ENCODE measurements around the gene GRHPR.
A peak's percentile ranks its signal among the peaks of the same experiment; 100 is the strongest.
"Not testable (repeated sequence)": the region's sequence is repeated elsewhere in the genome, so short reads cannot be mapped to it uniquely, and the experiment has no call there.

Gene GRHPR

DNA sequence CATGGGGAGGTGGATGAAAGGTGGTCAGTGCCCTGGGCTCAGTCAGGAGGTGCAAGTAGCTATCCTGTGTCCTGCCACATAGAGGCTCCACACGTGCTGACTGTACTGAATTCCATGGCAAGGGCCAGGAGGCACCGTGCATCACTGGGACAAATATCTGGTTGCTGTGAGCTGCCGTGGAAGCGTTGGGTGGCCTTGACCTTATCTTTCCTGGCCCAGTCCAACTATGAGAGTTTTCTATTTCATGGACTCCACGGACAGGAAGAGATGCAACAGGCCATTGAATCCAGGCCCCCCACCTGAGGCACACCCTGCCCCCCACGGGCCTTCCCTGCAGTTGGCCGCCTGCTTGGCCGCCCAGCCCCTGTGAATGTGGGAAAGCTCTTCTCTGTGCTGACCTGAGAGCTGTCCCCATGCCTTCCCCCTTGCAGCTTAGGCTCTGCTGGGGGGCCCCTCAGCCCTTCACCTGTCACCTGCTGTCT, 1.7 kb downstream of the GRHPR start:
- H3K4me1 ChIP-seq (ENCODE audit: control insufficient read depth, insufficient read depth, low read length, poor library complexity, severe bottlenecking), result peaks cover 19% of the 10 kb centered on the region
- 84 to 91% methylated on average over 7 to 8 of the region's 8 CpGs for WGBS, 2 experiments (ENCODE audit: insufficient coverage in 2 of 2)
- H3K36me3 ChIP-seq (ENCODE audit: control insufficient read depth, insufficient read depth, low read length), result peaks cover 50% of the 10 kb centered on the region
- H3K9me3 ChIP-seq (ENCODE audit: control insufficient read depth, low read length), result no peaks in the 10 kb centered on the region
- peak overlapping the region; percentile 68 for H3K4me3 ChIP-seq (ENCODE audit: extremely low read depth, insufficient read depth, low read length, poor library complexity, severe bottlenecking)
- no peak overlapping the region for H3K27ac ChIP-seq (ENCODE audit: low read depth, low read length, severe bottlenecking)

GRCh38 chr9:37424686-37425297, 2.3 kb downstream of the GRHPR start:
- Histone ChIP-seq H3K4me3 (ENCODE audit: extremely low read depth, insufficient read depth, low read length, poor library complexity, severe bottlenecking) (no peak overlapping the region), H3K9me3 (ENCODE audit: control insufficient read depth, low read length) (no peaks in the 10 kb centered on the region), H3K36me3 (ENCODE audit: control insufficient read depth, insufficient read depth, low read length) (peaks cover 55% of the 10 kb centered on the region), H3K27ac (ENCODE audit: low read depth, low read length, severe bottlenecking) (no peak overlapping the region), H3K4me1 (ENCODE audit: control insufficient read depth, insufficient read depth, low read length, poor library complexity, severe bottlenecking) (peaks cover 19% of the 10 kb centered on the region)
- WGBS, 2 experiments (ENCODE audit: insufficient coverage in 2 of 2), result 93% methylated on average over 7 to 13 of the region's 18 CpGs

- H3K36me3 ChIP-seq (ENCODE audit: control insufficient read depth, insufficient read depth, low read length), result peaks cover 60% of the 10 kb centered on the region
- WGBS, 2 experiments (ENCODE audit: insufficient coverage in 2 of 2), result 80 to 99% methylated on average over 8 of the region's 11 CpGs
These were observed 2.8 kb downstream of the GRHPR start for GRCh38 chr9:37425298-37425752.

DNA sequence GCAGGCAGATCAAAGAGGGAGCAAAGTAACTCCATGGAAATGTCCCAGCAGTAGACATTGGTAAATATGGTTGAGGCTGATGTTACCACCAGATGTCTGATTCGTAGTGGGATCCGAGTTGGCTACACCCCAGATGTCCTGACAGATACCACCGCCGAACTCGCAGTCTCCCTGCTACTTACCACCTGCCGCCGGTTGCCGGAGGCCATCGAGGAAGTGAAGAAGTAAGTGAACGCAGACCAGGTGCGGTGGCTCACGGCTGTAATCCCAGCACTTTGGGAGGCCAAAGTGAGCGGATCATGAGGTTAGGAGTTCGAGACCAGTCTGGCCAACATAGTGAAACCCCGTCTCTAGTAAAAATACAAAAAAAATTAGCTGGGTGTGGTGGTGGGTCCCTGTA, 3.9 kb downstream of the GRHPR start:
- Histone ChIP-seq H3K36me3 (ENCODE audit: control insufficient read depth, insufficient read depth, low read length) (peaks cover 71% of the 10 kb centered on the region), H3K4me1 (ENCODE audit: control insufficient read depth, insufficient read depth, low read length, poor library complexity, severe bottlenecking) (peaks cover 19% of the 10 kb centered on the region)
- 92 to 93% methylated on average over 13 to 15 of the region's 15 CpGs for WGBS, 2 experiments (ENCODE audit: insufficient coverage in 2 of 2)
- not testable (repeated sequence) for H3K9me3 ChIP-seq (ENCODE audit: control insufficient read depth, low read length); H3K27ac ChIP-seq (ENCODE audit: low read depth, low read length, severe bottlenecking); H3K4me3 ChIP-seq (ENCODE audit: extremely low read depth, insufficient read depth, low read length, poor library complexity, severe bottlenecking)

More at GRCh38 chr9:37425298-37425752, 2.8 kb downstream of the GRHPR start:
- Histone ChIP-seq H3K4me1 (ENCODE audit: control insufficient read depth, insufficient read depth, low read length, poor library complexity, severe bottlenecking) (peaks cover 19% of the 10 kb centered on the region), H3K9me3 (ENCODE audit: control insufficient read depth, low read length) (no peaks in the 10 kb centered on the region), H3K4me3 (ENCODE audit: extremely low read depth, insufficient read depth, low read length, poor library complexity, severe bottlenecking) (no peak overlapping the region), H3K27ac (ENCODE audit: low read depth, low read length, severe bottlenecking) (no peak overlapping the region)

GRCh38 chr9:37426846-37427245, 4.3 kb downstream of the GRHPR start:
- Histone ChIP-seq H3K36me3 (ENCODE audit: control insufficient read depth, insufficient read depth, low read length) (peaks cover 74% of the 10 kb centered on the region), H3K27ac (ENCODE audit: low read depth, low read length, severe bottlenecking) (no peak overlapping the region), H3K4me1 (ENCODE audit: control insufficient read depth, insufficient read depth, low read length, poor library complexity, severe bottlenecking) (peaks cover 19% of the 10 kb centered on the region), H3K9me3 (ENCODE audit: control insufficient read depth, low read length) (no peaks in the 10 kb centered on the region), H3K4me3 (ENCODE audit: extremely low read depth, insufficient read depth, low read length, poor library complexity, severe bottlenecking) (no peak overlapping the region)
- WGBS, 2 experiments (ENCODE audit: insufficient coverage in 2 of 2), result 94 to 99% methylated on average over 5 to 6 of the region's 6 CpGs

DNA sequence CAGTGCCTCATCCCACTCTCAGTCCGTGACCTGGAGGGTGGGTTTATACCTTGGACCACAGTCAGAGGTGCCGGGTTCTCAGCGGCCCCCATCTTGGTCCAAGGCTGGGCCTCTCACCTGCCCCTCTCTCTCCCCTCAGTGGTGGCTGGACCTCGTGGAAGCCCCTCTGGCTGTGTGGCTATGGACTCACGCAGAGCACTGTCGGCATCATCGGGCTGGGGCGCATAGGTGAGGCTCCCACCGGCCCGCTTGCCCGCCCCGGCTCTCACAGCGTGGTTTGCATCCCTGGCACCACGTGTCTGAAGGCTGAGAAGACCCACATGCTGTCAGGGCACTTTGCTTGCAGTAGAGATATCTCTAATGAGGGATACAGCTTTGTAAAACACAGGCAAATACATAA, 5.8 kb downstream of the GRHPR start:
- Histone ChIP-seq H3K36me3 (ENCODE audit: control insufficient read depth, insufficient read depth, low read length) (peaks cover 82% of the 10 kb centered on the region), H3K4me1 (ENCODE audit: control insufficient read depth, insufficient read depth, low read length, poor library complexity, severe bottlenecking) (peaks cover 22% of the 10 kb centered on the region), H3K4me3 (ENCODE audit: extremely low read depth, insufficient read depth, low read length, poor library complexity, severe bottlenecking) (no peak overlapping the region), H3K9me3 (ENCODE audit: control insufficient read depth, low read length) (no peaks in the 10 kb centered on the region), H3K27ac (ENCODE audit: low read depth, low read length, severe bottlenecking) (no peak overlapping the region)
- WGBS, 2 experiments (ENCODE audit: insufficient coverage in 2 of 2), result 98% methylated on average over 6 to 12 of the region's 14 CpGs

DNA sequence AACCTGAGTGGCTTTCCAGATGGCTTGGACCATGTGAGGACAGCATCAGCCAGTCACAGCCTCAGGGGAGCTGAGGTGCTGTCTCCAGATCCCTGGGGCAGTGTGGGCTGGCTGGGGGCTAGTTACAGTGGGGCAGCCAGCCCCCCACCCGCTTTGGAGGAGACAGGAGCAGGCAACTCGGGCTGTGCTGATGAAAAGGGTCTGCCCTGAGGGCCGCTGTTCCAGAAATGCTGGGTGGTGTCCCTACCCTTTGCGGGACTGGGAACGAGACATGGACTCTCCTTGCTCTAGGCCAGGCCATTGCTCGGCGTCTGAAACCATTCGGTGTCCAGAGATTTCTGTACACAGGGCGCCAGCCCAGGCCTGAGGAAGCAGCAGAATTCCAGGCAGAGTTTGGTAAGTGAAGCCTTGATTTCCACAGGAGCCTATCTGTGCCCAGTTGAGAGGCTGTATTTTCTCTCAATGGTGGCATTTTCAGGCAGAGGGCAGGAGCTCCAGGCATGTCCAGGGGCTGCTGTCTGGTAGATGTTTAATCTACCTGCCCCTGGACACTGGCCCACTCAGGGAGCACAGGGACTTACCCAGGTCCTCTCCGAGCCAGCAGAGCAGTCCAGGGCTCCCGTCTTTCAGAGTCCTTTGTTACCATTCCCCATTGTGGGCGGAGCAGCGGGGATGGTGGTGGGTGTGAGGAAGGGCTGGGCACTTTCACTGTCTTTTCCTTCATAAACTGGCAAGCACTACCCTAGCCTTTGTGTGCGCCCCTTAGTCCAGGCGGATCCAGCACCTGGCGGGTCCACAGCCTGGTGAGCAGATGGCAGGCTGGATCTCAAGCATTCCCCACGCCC, 7.2 kb downstream of the GRHPR start:
- Histone ChIP-seq H3K4me3 (ENCODE audit: extremely low read depth, insufficient read depth, low read length, poor library complexity, severe bottlenecking) (no peak overlapping the region), H3K27ac (ENCODE audit: low read depth, low read length, severe bottlenecking) (peak overlapping the region; percentile 10), H3K4me1 (ENCODE audit: control insufficient read depth, insufficient read depth, low read length, poor library complexity, severe bottlenecking) (peaks cover 24% of the 10 kb centered on the region), H3K36me3 (ENCODE audit: control insufficient read depth, insufficient read depth, low read length) (peaks cover 82% of the 10 kb centered on the region), H3K9me3 (ENCODE audit: control insufficient read depth, low read length) (no peaks in the 10 kb centered on the region)
- 94 to 95% methylated on average over 11 to 14 of the region's 17 CpGs for WGBS, 2 experiments (ENCODE audit: insufficient coverage in 2 of 2)

DNA sequence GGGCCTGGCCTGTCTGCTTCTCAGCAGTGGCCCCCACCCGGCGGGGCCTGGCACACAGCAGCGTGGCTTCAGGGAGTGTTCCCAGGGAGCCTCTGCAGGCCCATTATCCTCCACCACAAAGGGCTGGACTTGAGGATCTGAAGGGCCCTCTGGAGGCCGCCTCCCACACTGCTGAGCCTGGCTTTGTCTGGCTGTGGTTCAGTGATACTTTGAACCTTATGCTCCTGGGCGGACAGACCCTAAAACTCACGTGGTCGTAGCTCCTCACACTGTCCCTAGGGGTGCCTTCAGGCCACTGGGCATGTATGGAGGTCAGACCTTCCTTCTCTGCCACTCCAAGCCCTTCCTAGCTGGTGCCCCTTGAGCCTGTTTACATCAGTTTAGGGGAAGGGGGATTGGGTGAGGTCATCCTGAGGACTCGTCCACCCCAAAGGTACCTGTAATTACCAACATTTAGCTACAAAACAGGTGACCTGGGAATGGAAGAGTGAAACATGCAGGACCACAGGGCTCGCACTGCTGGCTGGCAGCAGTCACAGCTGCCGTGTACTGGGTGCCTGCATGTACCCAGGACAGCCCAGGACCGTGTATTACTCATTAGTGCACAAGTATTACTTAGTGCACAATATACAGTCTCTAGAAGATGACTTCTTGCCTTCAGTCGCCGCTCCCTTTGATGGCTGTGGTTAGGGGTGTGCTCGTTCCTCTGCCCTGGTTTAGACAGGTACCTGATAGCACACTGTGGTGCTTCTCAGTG, 8.5 kb downstream of the GRHPR start:
- H3K27ac ChIP-seq (ENCODE audit: low read depth, low read length, severe bottlenecking), result no peak overlapping the region
- no peaks in the 10 kb centered on the region for H3K9me3 ChIP-seq (ENCODE audit: control insufficient read depth, low read length)
- WGBS, 2 experiments (ENCODE audit: insufficient coverage in 2 of 2), result 76 to 89% methylated on average over 7 to 10 of the region's 14 CpGs
- H3K4me1 ChIP-seq (ENCODE audit: control insufficient read depth, insufficient read depth, low read length, poor library complexity, severe bottlenecking), result peaks cover 24% of the 10 kb centered on the region
- H3K4me3 ChIP-seq (ENCODE audit: extremely low read depth, insufficient read depth, low read length, poor library complexity, severe bottlenecking), result no peak overlapping the region
- peaks cover 82% of the 10 kb centered on the region for H3K36me3 ChIP-seq (ENCODE audit: control insufficient read depth, insufficient read depth, low read length)

GRCh38 chr9:37432020-37432419, 9.5 kb downstream of the GRHPR start:
- H3K36me3 ChIP-seq (ENCODE audit: control insufficient read depth, insufficient read depth, low read length), result peaks cover 83% of the 10 kb centered on the region

DNA sequence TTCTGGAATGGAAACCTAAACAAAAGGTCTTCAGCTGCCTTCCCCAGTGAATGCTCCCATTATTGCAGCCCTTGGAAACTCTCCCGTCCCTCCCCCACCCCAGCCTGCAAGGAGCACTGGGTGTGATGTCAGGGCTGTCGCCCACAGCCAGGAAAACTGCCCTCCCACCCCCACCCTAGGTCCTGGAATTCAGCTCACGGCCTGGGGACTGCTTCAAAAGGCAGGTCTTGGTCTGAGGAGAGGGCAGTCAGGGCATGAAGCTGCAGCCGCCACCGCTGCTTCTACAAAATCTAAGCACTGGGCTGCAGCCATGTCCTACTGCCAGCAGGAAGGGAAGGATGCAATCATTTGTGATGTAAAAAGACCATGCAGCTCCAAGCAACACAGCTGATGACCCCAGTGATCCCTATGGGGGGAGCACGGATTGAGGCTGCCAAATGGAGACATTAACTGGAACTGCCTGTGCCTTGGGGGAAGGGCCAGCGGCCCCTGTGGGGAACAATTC, 11.4 kb downstream of the GRHPR start:
- WGBS, 2 experiments (ENCODE audit: insufficient coverage in 2 of 2), result 24 to 42% methylated on average over 4 of the region's 7 CpGs
- Histone ChIP-seq H3K4me3 (ENCODE audit: extremely low read depth, insufficient read depth, low read length, poor library complexity, severe bottlenecking) (no peak overlapping the region), H3K9me3 (ENCODE audit: control insufficient read depth, low read length) (no peaks in the 10 kb centered on the region), H3K4me1 (ENCODE audit: control insufficient read depth, insufficient read depth, low read length, poor library complexity, severe bottlenecking) (peaks cover 23% of the 10 kb centered on the region), H3K36me3 (ENCODE audit: control insufficient read depth, insufficient read depth, low read length) (peaks cover 84% of the 10 kb centered on the region), H3K27ac (ENCODE audit: low read depth, low read length, severe bottlenecking) (peak overlapping the region; percentile 50)

More at GRCh38 chr9:37432020-37432419, 9.5 kb downstream of the GRHPR start:
- H3K27ac ChIP-seq (ENCODE audit: low read depth, low read length, severe bottlenecking), result no peak overlapping the region
- H3K9me3 ChIP-seq (ENCODE audit: control insufficient read depth, low read length), result no peaks in the 10 kb centered on the region
- no peak overlapping the region for H3K4me3 ChIP-seq (ENCODE audit: extremely low read depth, insufficient read depth, low read length, poor library complexity, severe bottlenecking)
- H3K4me1 ChIP-seq (ENCODE audit: control insufficient read depth, insufficient read depth, low read length, poor library complexity, severe bottlenecking), result peaks cover 24% of the 10 kb centered on the region
- 94 to 95% methylated on average over 6 of the region's 6 CpGs for WGBS, 2 experiments (ENCODE audit: insufficient coverage in 2 of 2)

All from mesodermal cell (in vitro differentiated cells).